Activated naive CD4-positive, alpha-beta T cell treated with anti-CD3 and anti-CD28 coated beads for 36 hours (primary cell): Measurements from ENCODE around the gene OVOL2. TPM values are rescaled to one million over a fixed set of nuclear protein-coding genes. Genes with fewer than 3 reads are reported as not detected.
"Not testable (repeated sequence)": the region's sequence is repeated elsewhere in the genome, so short reads cannot be mapped to it uniquely, and the experiment has no call there.

Source experiments
- CTCF ChIA-PET: fragments of 350-600 bp; sonication (Branson Sonifier 250); formaldehyde crosslinking; loops from one replicate; lab custom pipeline; 2021; ENCODE audit warnings: antibody characterized with exemption; lab: Charles Lee
- DNase-seq: peaks from one replicate; pipeline ENCODE4 v3.0.0-alpha.2; 2020
- H3K27ac Mint-ChIP-seq: one replicate; pipeline ENCODE4 v1.8.0; 2021; ENCODE audit warnings: mild to moderate bottlenecking, mixed read lengths
- H3K27me3 Mint-ChIP-seq: one replicate; pipeline ENCODE4 v1.8.0; 2021; ENCODE audit warnings: low read depth, mixed read lengths
- H3K36me3 Mint-ChIP-seq: one replicate; pipeline ENCODE4 v1.8.0; 2021; ENCODE audit warnings: low read depth, mixed read lengths
- H3K4me1 Mint-ChIP-seq: one replicate; pipeline ENCODE4 v1.8.0; 2021; ENCODE audit warnings: low read depth, mixed read lengths
- H3K4me3 Mint-ChIP-seq: one replicate; pipeline ENCODE4 v1.8.0; 2021; ENCODE audit warnings: mild to moderate bottlenecking, moderate library complexity, mixed read lengths
- H3K9me3 Mint-ChIP-seq: one replicate; pipeline ENCODE4 v1.8.0; 2021; ENCODE audit warnings: mixed read lengths
- intact Hi-C: fragments of 100-400 bp; cut with micrococcal nuclease; formaldehyde crosslinking; loops from one replicate; pipeline ENCODE4 v1.15.1; 2023
- total RNA-seq, 2 experiments: library from RNA; stranded (reverse); gene quantifications; one replicate each; pipeline ENCODE4 v1.2.3, GENCODE V29; 2021

Gene OVOL2
- not detected for total RNA-seq

DNA sequence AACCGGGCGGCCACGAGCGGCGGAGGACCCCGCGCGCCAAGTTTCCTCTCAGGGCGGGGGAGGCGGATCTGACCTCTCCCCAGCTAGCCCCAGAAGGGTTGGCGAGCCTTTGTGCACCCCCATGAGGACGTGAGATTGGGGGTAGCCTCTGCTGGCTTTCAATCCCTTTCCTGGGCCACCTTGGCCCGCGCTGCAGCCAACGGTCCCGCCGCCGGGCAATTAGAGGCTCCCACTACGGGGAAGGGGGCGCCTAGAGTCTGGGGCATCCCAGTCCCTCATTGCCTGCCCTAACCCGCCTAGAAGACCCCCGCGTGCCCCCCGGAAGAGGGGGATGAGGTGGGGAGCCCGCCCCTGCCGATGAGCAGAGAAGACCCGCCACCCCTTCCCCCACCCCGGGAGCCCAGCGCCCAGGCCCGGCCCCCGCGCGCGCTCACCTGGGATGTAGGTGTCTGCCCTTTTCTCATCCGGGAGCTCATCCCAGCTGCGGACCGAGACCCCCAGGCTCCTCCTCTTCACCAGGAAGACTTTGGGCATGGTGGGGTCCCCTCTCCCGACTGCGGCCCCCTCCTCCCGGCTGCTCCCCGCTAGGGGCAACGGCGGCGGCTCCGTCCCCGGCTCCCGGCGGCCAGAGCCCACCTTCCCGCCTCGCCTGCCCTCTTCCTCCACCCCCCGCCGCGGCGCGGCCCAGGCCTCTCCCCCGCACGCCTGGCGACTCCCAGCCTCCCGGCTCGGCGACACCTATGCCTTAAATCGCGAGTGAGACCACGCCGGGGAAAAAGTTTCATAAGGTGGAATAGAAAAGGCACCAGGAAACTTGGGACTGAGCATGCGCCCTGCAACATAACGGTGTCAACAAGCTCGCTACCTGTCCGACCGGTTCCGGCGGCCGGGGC lies at the start of gene OVOL2:
OVOL2 (minus strand) TSS at position 816 of the 893 bp plus-strand sequence; CDS start at position 534, 282 bp downstream.
- Mint-ChIP-seq H3K27me3 (peaks cover 66% of the 10 kb centered on the region), H3K27ac (no peak within 1 kb of the TSS), H3K9me3 (no peaks in the 10 kb centered on the region), H3K36me3 (no peaks in the 10 kb centered on the region), H3K4me3 (peak within 1 kb of the TSS; percentile 50), H3K4me1 (peaks cover 14% of the 10 kb centered on the region)
- intact Hi-C loops = loop anchor here (5.0 kb wide), 1 partner anchor 220 kb away; no protein-coding TSS in a partner anchor
- CTCF ChIA-PET = interaction anchor here (0.7 kb wide), 1 partner anchor 117 kb away, joined by 3 read pairs; no protein-coding TSS in a partner anchor
- peak; percentile 6 for DNase-seq

DNA sequence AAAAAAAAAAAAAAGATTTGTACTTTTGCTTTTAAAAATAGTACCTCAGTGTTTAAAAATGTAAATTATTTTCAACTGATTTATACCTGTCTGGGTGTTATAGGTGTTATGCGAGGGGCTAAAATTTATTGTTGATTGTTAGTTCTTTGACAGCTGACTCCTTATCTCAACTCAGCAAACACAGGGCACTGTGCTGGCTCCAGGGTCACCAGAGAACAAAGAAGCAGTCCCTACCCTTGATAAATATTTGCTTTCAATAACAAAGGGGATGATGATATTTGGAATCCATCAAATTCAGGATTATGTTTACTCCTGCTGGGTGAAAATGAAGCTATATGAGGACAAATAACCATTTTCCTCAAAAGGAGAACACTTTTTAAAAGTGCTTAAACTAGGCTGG lies 45.8 kb upstream of the OVOL2 start:
- CTCF ChIA-PET = interaction anchor here (0.7 kb wide), 1 partner anchor 801 kb away, joined by 3 read pairs; no protein-coding TSS in a partner anchor
- Mint-ChIP-seq H3K4me3 (no peak overlapping the region), H3K27ac (no peak overlapping the region), H3K4me1 (no peaks in the 10 kb centered on the region), H3K27me3 (peaks cover 5% of the 10 kb centered on the region), H3K9me3 (peaks cover 1% of the 10 kb centered on the region), H3K36me3 (no peaks in the 10 kb centered on the region)
- intact Hi-C loops = no loop called here
- no peak for DNase-seq

DNA sequence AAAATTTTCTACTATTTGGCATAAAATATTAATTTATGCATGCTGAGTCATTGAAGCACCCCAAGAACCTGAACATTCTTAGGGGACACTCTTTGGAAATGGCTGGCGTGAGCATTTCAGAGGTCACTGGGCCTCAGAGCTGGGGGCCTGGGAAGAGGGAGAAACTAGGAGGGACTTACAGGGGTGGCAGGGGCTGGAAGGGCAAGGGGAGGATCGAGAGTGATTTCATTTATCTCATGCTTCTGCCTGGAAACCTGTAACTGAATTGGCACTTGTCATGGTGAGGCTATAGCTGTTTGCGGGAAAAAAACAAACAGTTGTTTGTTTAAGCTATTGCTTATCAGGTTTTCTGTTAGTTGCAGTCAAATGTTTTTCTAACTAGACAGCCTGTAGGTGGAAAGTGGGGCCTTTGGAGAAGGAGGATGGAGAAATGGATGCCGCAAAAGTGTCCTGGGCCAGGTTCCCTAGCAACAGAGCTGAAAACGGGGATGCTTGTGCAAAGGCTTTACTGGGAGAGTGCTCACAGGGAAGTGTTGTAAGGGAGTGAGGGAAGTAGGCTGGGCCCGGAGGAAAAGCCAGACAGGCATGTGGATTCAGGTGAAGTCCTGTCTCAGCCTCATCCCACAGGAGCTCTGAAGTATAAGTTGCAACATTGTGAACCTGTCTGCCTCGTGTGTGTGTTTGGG lies 43.6 kb upstream of the OVOL2 start:
- DNase-seq = no peak
- H3K4me1 Mint-ChIP-seq = no peaks in the 10 kb centered on the region
- H3K27ac Mint-ChIP-seq = no peak overlapping the region
- H3K27me3 Mint-ChIP-seq = peaks cover 5% of the 10 kb centered on the region
- no peaks in the 10 kb centered on the region for H3K9me3 Mint-ChIP-seq
- H3K4me3 Mint-ChIP-seq = no peak overlapping the region
- CTCF ChIA-PET = no interaction called here
- no peaks in the 10 kb centered on the region for H3K36me3 Mint-ChIP-seq
- intact Hi-C loops = no loop called here

DNA sequence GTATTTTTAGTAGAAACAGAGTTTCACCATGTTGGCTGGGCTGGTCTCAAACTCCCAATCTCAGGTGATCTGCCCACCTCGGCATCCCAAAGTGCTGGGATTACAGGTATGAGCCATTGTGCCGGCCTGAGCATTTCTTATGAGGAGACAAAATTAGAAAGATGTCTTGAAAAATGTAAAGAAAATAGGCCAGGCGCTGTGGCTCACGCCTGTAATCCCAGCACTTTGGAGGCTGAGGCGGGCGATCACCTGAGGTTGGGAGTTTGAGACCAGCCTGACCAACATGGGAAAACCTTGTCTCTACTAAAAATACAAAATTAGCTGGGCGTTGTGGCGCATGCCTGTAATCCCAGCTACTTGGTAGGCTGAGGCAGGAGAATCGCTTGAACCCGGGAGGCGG lies 42.9 kb upstream of the OVOL2 start:
- H3K27ac Mint-ChIP-seq, H3K9me3 Mint-ChIP-seq, H3K36me3 Mint-ChIP-seq, H3K27me3 Mint-ChIP-seq, H3K4me3 Mint-ChIP-seq, DNase-seq, intact Hi-C loops, CTCF ChIA-PET, H3K4me1 Mint-ChIP-seq: not testable (repeated sequence)

DNA sequence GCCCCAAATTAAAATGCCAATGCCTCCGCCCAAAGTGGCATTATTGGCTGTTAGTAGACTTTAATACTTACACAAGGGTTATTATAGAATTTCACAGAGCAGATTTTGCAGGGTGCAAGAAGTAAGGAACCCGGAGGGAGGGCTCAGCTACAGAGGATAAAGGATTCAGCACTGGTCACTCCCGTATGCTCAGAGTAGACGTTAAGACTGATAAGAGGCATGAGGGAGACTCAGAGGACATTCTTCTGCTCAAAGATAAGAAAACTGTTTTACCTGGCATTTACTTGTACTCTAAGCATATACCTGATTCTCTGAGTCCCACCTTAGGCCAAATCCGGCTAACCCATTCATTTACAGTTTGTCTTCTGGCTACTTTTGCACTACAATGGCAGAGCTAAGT lies 36.5 kb upstream of the OVOL2 start:
- intact Hi-C loops = no loop called here
- H3K9me3 Mint-ChIP-seq = no peaks in the 10 kb centered on the region
- H3K4me1 Mint-ChIP-seq = no peaks in the 10 kb centered on the region
- CTCF ChIA-PET = no interaction called here
- no peaks in the 10 kb centered on the region for H3K36me3 Mint-ChIP-seq
- H3K27ac Mint-ChIP-seq = no peak overlapping the region
- no peaks in the 10 kb centered on the region for H3K27me3 Mint-ChIP-seq
- DNase-seq = no peak
- H3K4me3 Mint-ChIP-seq = no peak overlapping the region

DNA sequence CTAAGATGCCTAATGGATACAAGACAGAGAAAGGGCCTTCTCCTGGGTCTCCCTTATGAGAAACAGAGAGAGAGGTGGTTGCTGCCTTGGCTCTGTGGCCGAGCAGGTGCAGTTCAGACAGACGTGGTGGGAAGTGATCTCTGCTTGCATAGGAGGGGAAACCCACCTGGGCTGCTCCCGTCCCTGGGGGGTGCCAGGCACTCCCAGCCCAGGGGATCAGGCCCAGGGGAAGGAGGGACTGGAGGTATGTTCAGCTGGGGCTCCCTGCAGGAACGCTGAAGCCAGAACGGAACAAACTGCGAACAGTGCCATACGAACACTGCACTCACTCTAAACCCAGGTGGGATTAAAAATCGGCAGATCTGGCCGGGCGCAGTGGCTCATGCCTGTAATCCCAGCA lies 35.7 kb upstream of the OVOL2 start:
- Mint-ChIP-seq H3K4me1 (no peaks in the 10 kb centered on the region), H3K9me3 (no peaks in the 10 kb centered on the region), H3K27ac (no peak overlapping the region), H3K4me3 (no peak overlapping the region), H3K27me3 (no peaks in the 10 kb centered on the region), H3K36me3 (no peaks in the 10 kb centered on the region)
- intact Hi-C loops = no loop called here
- CTCF ChIA-PET = no interaction called here
- DNase-seq = no peak

DNA sequence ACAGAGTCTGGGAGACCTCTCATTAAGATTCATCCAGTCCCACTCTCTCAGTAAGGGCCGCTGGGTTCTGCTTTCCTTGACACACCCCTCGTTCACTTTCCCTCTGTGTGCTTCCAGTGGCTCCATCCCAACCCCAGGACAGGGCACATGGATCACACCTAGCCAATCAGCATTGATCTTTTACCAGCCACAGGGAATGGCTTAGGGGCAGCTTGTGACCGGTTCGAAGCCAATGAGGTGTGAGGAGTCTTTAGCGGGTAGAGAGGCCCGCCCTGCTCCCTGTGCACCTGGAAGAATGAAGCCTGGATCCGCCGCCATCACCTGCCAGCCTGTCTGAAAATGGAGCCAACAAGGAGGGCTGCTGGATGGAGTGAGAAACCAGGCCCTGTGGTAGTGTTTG lies 35.2 kb upstream of the OVOL2 start:
- Mint-ChIP-seq H3K4me3 (no peak overlapping the region), H3K27ac (no peak overlapping the region), H3K9me3 (no peaks in the 10 kb centered on the region), H3K36me3 (no peaks in the 10 kb centered on the region), H3K27me3 (no peaks in the 10 kb centered on the region), H3K4me1 (no peaks in the 10 kb centered on the region)
- CTCF ChIA-PET = no interaction called here
- no peak for DNase-seq
- intact Hi-C loops = no loop called here

DNA sequence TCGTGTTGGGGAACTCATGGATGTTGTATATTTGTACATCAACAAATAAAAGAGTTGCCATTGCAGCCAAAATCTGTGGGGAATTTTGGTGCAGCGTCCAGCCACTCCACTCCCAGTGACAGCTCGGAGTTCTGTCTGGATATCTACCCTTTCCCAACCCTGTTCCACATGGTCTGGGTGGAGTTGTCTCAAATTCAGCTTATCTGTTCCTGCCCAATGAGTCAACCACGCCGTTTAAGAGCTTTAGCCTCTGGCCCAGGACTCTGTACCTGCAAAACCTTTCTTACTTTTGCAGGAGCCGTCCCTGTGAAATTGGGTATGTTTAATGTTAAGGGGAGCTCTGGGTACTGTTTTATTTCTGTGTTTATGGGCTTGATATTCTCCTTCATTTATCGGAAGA lies 33.9 kb upstream of the OVOL2 start:
- no peaks in the 10 kb centered on the region for H3K36me3 Mint-ChIP-seq
- CTCF ChIA-PET = no interaction called here
- no peak for DNase-seq
- H3K9me3 Mint-ChIP-seq = no peaks in the 10 kb centered on the region
- intact Hi-C loops = no loop called here
- H3K4me1 Mint-ChIP-seq = no peaks in the 10 kb centered on the region
- H3K27ac Mint-ChIP-seq = no peak overlapping the region
- no peak overlapping the region for H3K4me3 Mint-ChIP-seq
- no peaks in the 10 kb centered on the region for H3K27me3 Mint-ChIP-seq

DNA sequence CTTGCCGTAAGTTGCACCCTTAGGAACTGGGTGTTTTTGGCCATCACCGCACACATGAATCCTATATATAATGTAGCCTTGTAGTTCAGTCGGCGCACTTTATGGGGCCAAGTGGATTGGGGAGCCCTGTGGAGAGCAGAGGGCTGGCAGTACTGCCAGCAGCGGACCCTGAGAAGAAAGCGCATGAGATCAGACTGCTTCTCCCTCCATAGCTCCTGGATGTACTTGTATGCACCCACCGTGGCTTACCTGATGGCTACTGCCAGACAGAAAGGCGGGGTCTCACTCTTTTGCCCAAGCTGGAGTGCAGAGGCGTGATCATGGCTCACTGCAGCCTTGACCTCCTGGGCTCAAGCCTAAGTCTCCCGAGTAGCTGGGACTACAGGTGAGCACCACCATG lies 32.8 kb upstream of the OVOL2 start:
- DNase-seq = no peak
- H3K9me3 Mint-ChIP-seq = no peaks in the 10 kb centered on the region
- no peak overlapping the region for H3K4me3 Mint-ChIP-seq
- CTCF ChIA-PET = no interaction called here
- H3K27ac Mint-ChIP-seq = no peak overlapping the region
- no peaks in the 10 kb centered on the region for H3K27me3 Mint-ChIP-seq
- intact Hi-C loops = no loop called here
- no peaks in the 10 kb centered on the region for H3K36me3 Mint-ChIP-seq
- no peaks in the 10 kb centered on the region for H3K4me1 Mint-ChIP-seq

DNA sequence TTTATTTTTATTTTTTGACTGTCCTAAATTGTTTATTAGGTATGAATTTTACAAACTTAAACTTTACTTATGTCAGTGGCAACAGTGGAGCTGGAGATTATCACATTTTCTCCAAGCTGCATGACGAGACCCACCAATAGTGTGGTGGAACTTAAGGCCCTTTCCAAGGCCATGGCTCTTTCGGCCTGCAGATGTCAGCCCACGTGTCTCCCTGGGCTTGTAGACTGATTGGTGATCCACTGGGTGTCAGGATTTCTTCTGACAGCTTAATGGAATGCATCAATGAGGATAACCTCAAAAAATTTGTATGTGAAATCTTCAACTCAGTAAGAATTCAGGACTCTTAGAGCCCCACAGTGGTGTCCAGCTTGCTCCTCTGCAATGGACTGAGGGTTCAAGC lies 32.3 kb upstream of the OVOL2 start:
- intact Hi-C loops = no loop called here
- H3K4me1 Mint-ChIP-seq = no peaks in the 10 kb centered on the region
- no peaks in the 10 kb centered on the region for H3K36me3 Mint-ChIP-seq
- no peak for DNase-seq
- no peaks in the 10 kb centered on the region for H3K9me3 Mint-ChIP-seq
- H3K27ac Mint-ChIP-seq = no peak overlapping the region
- no peaks in the 10 kb centered on the region for H3K27me3 Mint-ChIP-seq
- no peak overlapping the region for H3K4me3 Mint-ChIP-seq
- CTCF ChIA-PET = no interaction called here

DNA sequence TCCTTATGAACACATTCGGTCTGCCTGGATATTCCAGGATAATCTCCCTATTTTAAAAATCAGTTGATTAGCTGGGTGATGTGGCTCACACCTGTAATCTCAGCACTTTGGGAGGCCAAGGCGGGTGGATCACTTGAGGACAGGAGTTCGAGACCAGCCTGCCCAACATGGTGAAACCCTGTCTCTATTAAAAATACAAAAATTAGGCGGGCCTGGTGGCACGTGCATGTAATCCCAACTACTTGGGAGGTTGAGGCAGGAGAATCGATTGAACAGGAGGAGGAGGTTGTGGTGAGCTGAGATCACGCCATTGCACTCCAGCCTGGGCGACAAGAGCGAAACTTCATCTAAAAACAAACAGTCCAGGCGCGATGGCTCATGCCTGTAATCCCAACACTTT lies 31.1 kb upstream of the OVOL2 start:
- H3K4me1 Mint-ChIP-seq, H3K9me3 Mint-ChIP-seq, H3K27me3 Mint-ChIP-seq, intact Hi-C loops, H3K36me3 Mint-ChIP-seq, DNase-seq, H3K4me3 Mint-ChIP-seq, CTCF ChIA-PET, H3K27ac Mint-ChIP-seq: not testable (repeated sequence)

DNA sequence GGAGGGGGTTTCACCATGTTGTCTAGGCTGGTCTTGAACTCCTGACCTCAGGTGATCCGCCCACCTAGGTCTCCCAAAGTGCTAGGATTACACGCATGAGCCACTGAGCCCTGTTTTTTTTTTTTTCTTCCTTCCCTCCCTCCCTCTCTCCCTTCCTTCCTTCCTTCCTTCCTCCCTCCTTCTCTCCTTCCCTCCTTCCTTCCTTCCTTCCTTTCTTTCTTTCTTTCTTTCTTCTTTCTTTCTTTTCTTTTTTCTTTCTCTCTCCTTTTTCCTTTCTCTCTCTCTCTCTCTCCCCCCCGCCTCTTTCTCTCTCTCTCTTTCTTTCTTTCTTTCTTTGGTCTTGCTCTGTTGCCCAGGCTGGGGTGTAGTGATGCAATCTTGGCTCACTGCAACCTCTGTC lies 30.6 kb upstream of the OVOL2 start:
- H3K4me3 Mint-ChIP-seq, H3K27me3 Mint-ChIP-seq, CTCF ChIA-PET, H3K27ac Mint-ChIP-seq, H3K36me3 Mint-ChIP-seq, H3K9me3 Mint-ChIP-seq, H3K4me1 Mint-ChIP-seq, DNase-seq, intact Hi-C loops: not testable (repeated sequence)

DNA sequence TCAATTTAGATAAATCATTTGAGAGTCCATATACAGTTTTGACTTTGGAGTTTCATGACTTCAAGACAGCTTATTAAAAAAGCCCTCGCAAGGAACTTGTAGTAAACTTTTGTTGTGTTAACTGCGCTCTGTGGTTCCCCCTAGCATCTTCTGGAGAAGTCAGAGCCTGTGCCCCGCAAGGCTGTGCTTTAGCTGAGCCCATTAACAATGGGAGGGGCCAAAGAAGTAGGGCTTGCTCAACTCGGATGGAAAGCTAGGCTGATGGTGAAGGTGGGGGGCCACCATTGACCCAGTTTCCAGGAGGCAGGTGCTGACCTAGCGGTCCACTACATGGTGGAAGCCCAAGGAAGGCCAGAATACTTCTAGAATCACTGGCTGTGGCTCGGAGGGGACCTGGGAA lies 29.3 kb upstream of the OVOL2 start:
- CTCF ChIA-PET = interaction anchor here (1.5 kb wide), 1 partner anchor 20 kb away, joined by 5 read pairs; no protein-coding TSS in a partner anchor
- Mint-ChIP-seq H3K9me3 (no peaks in the 10 kb centered on the region), H3K4me3 (no peak overlapping the region), H3K27ac (no peak overlapping the region), H3K36me3 (no peaks in the 10 kb centered on the region), H3K4me1 (no peaks in the 10 kb centered on the region), H3K27me3 (no peaks in the 10 kb centered on the region)
- no peak for DNase-seq
- intact Hi-C loops = no loop called here
